Measurements from ENCODE around the gene GYPE.
"Not testable (repeated sequence)": the region's sequence is repeated elsewhere in the genome, so short reads cannot be mapped to it uniquely, and the experiment has no call there.

The GYPE gene

DNA sequence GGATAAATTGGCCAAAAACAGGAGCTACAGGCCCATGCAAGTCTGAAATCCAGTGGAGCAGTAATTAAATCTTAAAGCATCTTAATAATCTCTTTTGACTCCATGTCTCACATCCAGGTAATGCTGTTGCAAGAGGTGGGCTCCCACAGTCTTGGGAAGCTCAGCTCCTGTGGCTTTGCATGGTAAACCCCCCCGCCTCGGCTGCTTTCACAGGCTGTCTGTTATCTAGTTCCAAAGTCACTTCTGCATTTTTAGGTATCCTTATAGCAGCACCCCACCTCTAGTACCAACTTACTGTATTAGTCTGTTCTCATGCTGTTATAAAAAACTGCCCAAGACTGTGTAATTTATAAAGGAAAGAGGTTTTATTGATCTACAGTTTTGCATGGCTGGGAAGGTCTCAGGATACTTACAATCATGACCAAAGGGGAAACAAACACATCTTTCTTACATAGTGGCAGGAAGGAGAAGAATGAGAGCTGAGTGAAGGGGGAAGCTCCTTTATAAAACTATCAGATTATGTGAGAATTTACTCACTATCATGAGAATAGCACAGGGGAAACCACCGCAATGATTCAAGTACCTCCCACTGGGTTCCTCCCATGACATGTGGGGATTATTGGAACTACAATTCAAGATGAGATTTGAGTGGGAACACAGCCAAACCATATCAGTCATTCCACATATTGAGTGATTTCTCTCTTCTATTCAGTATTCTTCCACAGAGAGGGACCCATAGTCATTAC is 34.7 kb downstream of the GYPE start:
- not testable (repeated sequence) for ATAC-seq, DNase-seq

DNA sequence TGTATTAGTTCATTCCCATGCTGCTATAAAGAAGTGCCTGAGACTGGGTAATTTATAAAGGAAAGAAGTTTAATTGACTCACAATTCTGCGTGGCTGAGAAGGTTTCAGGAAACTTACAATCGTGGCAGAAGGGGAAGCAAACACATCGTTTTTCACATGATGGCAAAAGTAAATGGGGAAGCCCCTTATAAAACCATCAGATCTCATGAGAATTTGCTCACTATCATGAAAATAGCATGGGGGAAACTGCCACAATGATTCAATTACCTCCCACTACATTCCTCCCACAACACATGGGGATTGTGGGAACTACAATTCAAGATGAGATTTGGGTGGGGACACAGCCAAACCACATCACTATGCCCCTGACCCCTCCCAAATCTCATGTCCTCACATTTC is 35.4 kb downstream of the GYPE start:
- not testable (repeated sequence) for ATAC-seq, DNase-seq

DNA sequence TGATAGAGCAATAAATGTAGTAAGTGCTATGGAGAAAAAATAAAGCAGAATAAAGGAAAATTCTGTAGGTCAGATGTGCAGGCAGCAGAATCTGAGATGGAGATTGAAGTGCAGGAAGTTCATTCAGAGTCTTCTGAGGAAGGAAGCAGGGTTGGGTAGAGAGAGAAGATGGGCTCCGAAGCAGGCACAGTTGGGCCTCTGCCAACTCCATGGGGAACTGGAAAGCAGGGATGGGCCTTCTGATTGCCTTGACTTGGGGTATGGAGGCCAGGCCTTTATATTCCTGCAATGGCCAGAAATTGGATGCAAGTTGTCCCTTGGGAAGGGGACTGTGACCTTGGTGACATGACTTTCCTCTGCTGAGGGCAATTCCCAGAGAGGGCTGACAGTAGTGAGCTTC is 42.6 kb downstream of the GYPE start:
- ATAC-seq, DNase-seq: not testable (repeated sequence)

DNA sequence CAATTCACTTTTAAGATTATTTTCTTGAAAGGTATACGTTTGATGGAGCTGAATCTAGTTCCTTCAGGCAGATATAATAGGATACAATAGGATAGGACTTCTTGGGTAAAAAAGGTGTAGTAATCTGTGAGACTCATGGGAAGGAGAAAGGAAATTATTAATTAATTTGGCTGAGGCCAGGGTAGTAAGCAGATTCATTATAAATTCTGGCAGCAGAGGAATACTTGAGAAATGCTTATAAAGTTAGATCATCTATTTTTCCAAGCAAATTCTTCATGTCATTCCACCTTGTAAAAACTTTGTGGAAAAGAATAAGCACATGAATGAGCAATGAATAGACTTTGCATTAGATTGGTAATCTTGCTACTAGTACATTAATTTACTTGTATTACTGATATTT is 46.9 kb downstream of the GYPE start:
- DNase-seq (no peak), ATAC-seq (no peak)

GRCh38 chr4:143857391-143858336 is 47.7 kb downstream of the GYPE start:
- DNase-seq, ATAC-seq: not testable (repeated sequence)

- not testable (repeated sequence) for ATAC-seq, DNase-seq
These were observed 49.3 kb downstream of the GYPE start for GRCh38 chr4:143856017-143856557.

DNA sequence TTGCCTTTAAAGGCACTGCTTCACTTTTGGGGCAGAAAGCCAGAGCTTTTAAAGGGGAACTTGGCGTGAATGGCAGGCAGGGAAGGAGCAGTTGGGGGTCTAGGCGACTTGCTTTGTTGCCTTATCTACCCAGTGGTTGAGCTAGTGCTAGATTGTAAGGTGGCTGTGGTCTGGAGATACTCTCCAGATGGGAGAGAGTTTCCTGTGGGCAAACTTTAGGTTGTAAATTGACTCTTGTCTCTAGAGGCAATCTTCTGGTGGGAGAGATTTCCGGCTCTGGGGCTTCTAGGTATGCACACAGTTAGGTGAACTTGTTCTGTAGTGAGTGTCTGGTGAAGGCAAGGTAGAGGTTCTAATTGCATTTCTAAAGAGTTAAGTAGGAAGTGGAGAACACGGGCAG is 50.7 kb downstream of the GYPE start:
- not testable (repeated sequence) for DNase-seq, ATAC-seq

- DNase-seq, ATAC-seq: not testable (repeated sequence)
These were observed 56.1 kb downstream of the GYPE start for GRCh38 chr4:143849296-143849695.

DNA sequence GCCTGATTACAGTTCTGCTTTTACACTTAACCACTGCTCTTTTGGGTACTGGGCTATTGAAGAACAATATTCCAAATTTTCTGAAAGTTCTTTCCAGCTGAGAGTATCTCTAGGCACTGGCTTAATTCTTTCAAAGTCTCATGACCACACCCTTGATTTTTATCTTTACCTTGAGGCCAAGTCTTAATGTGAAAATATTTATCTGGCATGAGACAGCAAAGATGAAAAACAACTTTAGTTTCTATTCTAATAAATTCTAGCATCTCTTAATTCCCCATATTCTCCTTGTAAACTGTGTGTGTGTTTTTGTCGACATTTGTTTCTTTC is 61.9 kb downstream of the GYPE start:
- not testable (repeated sequence) for DNase-seq, ATAC-seq

GRCh38 chr4:143842624-143843505 is 62.5 kb downstream of the GYPE start:
- not testable (repeated sequence) for ATAC-seq, DNase-seq

DNA sequence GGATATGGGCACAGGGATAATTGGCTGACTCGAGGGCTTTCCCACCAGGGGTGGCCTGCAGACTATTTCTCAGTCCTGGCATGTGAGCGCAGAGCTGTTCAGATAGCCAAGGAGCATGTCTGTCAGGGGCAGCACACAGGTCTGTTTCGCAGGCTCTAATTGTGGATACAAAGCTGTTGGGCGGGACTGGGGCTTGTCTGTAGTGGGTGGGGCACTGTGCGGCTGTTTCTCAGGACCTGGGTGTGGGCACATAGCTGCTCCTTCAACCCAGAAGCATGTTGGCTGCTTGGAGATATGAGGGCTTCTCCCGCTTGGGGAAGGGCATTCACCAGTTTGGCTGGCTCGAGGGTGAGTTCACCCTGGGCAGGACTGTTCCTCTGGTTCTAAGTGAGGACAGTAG is 65.9 kb downstream of the GYPE start:
- ATAC-seq, DNase-seq: not testable (repeated sequence)

- not testable (repeated sequence) for DNase-seq, ATAC-seq
These were observed 71.2 kb downstream of the GYPE start for GRCh38 chr4:143834196-143834595.

GRCh38 chr4:143833676-143834075 is 71.7 kb downstream of the GYPE start:
- DNase-seq, ATAC-seq: not testable (repeated sequence)

DNA sequence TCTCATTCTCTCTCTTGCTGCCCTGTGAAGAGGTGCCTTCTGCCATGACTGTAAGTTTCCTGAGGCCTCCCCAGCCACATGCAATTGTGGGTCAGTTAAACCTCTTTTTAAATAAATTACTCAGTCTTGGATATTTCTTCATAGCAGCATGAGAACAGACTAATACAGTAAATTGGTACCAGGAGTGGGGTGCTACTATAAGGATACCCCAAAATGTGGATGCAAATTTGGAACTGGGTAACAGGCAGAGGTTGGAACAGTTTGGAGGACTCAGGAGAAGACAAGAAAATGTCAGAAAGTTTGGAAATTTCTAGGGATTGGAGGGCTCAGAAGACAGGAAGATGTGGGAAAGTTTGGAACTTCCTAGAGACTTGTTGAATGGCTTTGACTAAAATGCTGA is 74.8 kb downstream of the GYPE start:
- not testable (repeated sequence) for ATAC-seq, DNase-seq

DNA sequence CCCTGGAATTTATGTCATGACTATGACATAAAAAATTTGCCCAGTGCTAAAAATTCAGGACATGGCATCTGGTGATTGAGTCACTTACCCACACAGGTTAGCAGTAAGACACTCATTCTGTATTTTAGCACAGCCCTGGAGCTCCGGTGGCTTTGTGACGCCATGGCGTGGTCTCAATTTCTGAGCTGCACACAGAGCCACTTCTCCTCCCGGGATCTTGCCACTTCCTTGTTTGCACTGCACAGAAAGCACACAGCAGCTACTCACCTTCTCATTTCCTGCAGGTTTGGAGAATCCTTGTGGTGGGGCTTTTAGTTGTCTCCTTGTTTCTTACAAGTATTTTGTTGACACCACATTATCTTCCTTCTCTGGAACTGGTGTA is 76.1 kb downstream of the GYPE start:
- not testable (repeated sequence) for DNase-seq

More for the DNA sequence above, 76.1 kb downstream of the GYPE start:
- ATAC-seq, result not testable (repeated sequence)

Data from stimulated activated naive CD8-positive, alpha-beta T cell treated with anti-CD3 and anti-CD28 coated beads, Interleukin-15, Interleukin-2, amounts not matched to agents 100 U/mL and 50 U/mL, for 24 hours (primary cell).